Activated CD4-positive, alpha-beta T cell treated with anti-CD3 and anti-CD28 coated beads for 36 hours (primary cell): ENCODE measurements around the gene ATP1A4. TPM values are rescaled to one million over a fixed set of nuclear protein-coding genes. Genes with fewer than 3 reads are reported as not detected.
A peak's percentile ranks its signal among the peaks of the same experiment; 100 is the strongest.

ENCODE experiments used
- ATAC-seq: fragments of 200-7000 bp; cut with Tn5 transposase; one replicate; pipeline ENCODE4 v1.10.0; 2021; ENCODE audit warnings: mild to moderate bottlenecking, moderate library complexity
- CTCF ChIA-PET: fragments of 350-600 bp; sonication (Branson Sonifier 250); formaldehyde crosslinking; loops from one replicate; lab custom pipeline; 2021; ENCODE audit warnings: antibody characterized with exemption; lab: Charles Lee
- POLR2A ChIA-PET: fragments of 350-600 bp; sonication (Branson Sonifier 250); formaldehyde crosslinking; loops from one replicate; lab custom pipeline; 2021; ENCODE audit warnings: antibody characterized with exemption, inconsistent platforms; lab: Charles Lee
- DNase-seq: peaks from one replicate; pipeline ENCODE4 v3.0.0-alpha.2; 2020
- H3K27ac Mint-ChIP-seq: one replicate; pipeline ENCODE4 v1.8.0; 2021; ENCODE audit warnings: mixed read lengths
- H3K27me3 Mint-ChIP-seq: one replicate; pipeline ENCODE4 v1.8.0; 2021; ENCODE audit warnings: mixed read lengths
- H3K36me3 Mint-ChIP-seq: one replicate; pipeline ENCODE4 v1.8.0; 2021; ENCODE audit warnings: low read depth, mixed read lengths
- H3K4me1 Mint-ChIP-seq: one replicate; pipeline ENCODE4 v1.8.0; 2021; ENCODE audit warnings: mixed read lengths
- H3K4me3 Mint-ChIP-seq: one replicate; pipeline ENCODE4 v1.8.0; 2021; ENCODE audit warnings: mild to moderate bottlenecking, moderate library complexity, mixed read lengths
- H3K9me3 Mint-ChIP-seq: one replicate; pipeline ENCODE4 v1.8.0; 2021; ENCODE audit warnings: low read depth, mixed read lengths
- intact Hi-C, 2 experiments: fragments of 100-400 bp; cut with DNase I in 1 of 2; cut with micrococcal nuclease in 1 of 2; formaldehyde crosslinking; loops; one replicate each; pipeline versions ENCODE4 v1.14.2 to v1.15.1; 2022 to 2024; cut with DNase I, micrococcal nuclease
- total RNA-seq, 2 experiments: library from RNA; stranded (reverse); gene quantifications; one replicate each; pipeline ENCODE4 v1.2.3, GENCODE V29; 2021

The ATP1A4 gene
- total RNA-seq, 2 experiments from 2014 or later: not detected

GRCh38 chr1:160148121-160148520 lies 3.3 kb upstream of the ATP1A4 start:
- H3K27me3 Mint-ChIP-seq: peaks cover 4% of the 10 kb centered on the region
- no peak overlapping the region for H3K4me3 Mint-ChIP-seq
- H3K36me3 Mint-ChIP-seq: no peaks in the 10 kb centered on the region
- ATAC-seq (no peak), DNase-seq (no peak)
- intact Hi-C loops: no loop called here
- H3K27ac Mint-ChIP-seq: no peak overlapping the region
- ChIA-PET POLR2A (no interaction called here), CTCF (interaction anchor here (0.7 to 1.4 kb wide), 2 partner anchors 36 to 456 kb away, joined by 3 read pairs; no protein-coding TSS in a partner anchor)
- no peaks in the 10 kb centered on the region for H3K4me1 Mint-ChIP-seq
- H3K9me3 Mint-ChIP-seq: no peaks in the 10 kb centered on the region

- H3K4me1 Mint-ChIP-seq: no peaks in the 10 kb centered on the region
- H3K4me3 Mint-ChIP-seq: no peak overlapping the region
- DNase-seq (no peak), ATAC-seq (no peak)
- no peak overlapping the region for H3K27ac Mint-ChIP-seq
- ChIA-PET POLR2A (no interaction called here), CTCF (interaction anchor here (0.5 to 0.7 kb wide), 2 partner anchors 9 to 80 kb away, joined by 3 read pairs; no protein-coding TSS in a partner anchor)
- no peaks in the 10 kb centered on the region for H3K9me3 Mint-ChIP-seq
- peaks cover 2% of the 10 kb centered on the region for H3K27me3 Mint-ChIP-seq
- intact Hi-C loops: no loop called here
- no peaks in the 10 kb centered on the region for H3K36me3 Mint-ChIP-seq
Observed at GRCh38 chr1:160149233-160149632, 2.2 kb upstream of the ATP1A4 start.

- intact Hi-C loops: no loop called here
- Mint-ChIP-seq H3K4me3 (no peak overlapping the region), H3K4me1 (no peaks in the 10 kb centered on the region), H3K27ac (no peak overlapping the region), H3K36me3 (no peaks in the 10 kb centered on the region), H3K9me3 (no peaks in the 10 kb centered on the region), H3K27me3 (peaks cover 2% of the 10 kb centered on the region)
- ChIA-PET POLR2A (no interaction called here), CTCF (interaction anchor here (0.5 to 0.7 kb wide), 2 partner anchors 9 to 81 kb away, joined by 3 read pairs; no protein-coding TSS in a partner anchor)
- DNase-seq (no peak), ATAC-seq (no peak)
Observed at GRCh38 chr1:160149716-160150115, 1.7 kb upstream of the ATP1A4 start.

GRCh38 chr1:160154790-160155189 lies 3.4 kb downstream of the ATP1A4 start:
- no peaks in the 10 kb centered on the region for H3K9me3 Mint-ChIP-seq
- ChIA-PET CTCF (no interaction called here), POLR2A (no interaction called here)
- H3K4me3 Mint-ChIP-seq: no peak overlapping the region
- peaks cover 4% of the 10 kb centered on the region for H3K27me3 Mint-ChIP-seq
- no peaks in the 10 kb centered on the region for H3K36me3 Mint-ChIP-seq
- intact Hi-C loops: no loop called here
- ATAC-seq (no peak), DNase-seq (no peak)
- no peak overlapping the region for H3K27ac Mint-ChIP-seq
- H3K4me1 Mint-ChIP-seq: no peaks in the 10 kb centered on the region

- no peaks in the 10 kb centered on the region for H3K9me3 Mint-ChIP-seq
- H3K27me3 Mint-ChIP-seq: peaks cover 4% of the 10 kb centered on the region
- no peaks in the 10 kb centered on the region for H3K36me3 Mint-ChIP-seq
- POLR2A ChIA-PET: no interaction called here
- H3K4me3 Mint-ChIP-seq: no peak overlapping the region
- no peaks in the 10 kb centered on the region for H3K4me1 Mint-ChIP-seq
- no peak overlapping the region for H3K27ac Mint-ChIP-seq
- CTCF ChIA-PET: interaction anchor here (0.6 to 0.7 kb wide), 2 partner anchors 90 to 149 kb away, joined by 3 read pairs; no protein-coding TSS in a partner anchor
- ATAC-seq: no peak
- intact Hi-C loops: no loop called here
- no peak for DNase-seq
Observed at GRCh38 chr1:160156361-160156760, 5.0 kb downstream of the ATP1A4 start.

GRCh38 chr1:160157174-160157573 lies 5.8 kb downstream of the ATP1A4 start:
- Mint-ChIP-seq H3K4me1 (no peaks in the 10 kb centered on the region), H3K36me3 (no peaks in the 10 kb centered on the region), H3K4me3 (no peak overlapping the region), H3K27me3 (peaks cover 4% of the 10 kb centered on the region), H3K27ac (no peak overlapping the region), H3K9me3 (no peaks in the 10 kb centered on the region)
- CTCF ChIA-PET: interaction anchor here (0.6 to 0.7 kb wide), 2 partner anchors 90 to 437 kb away, joined by 3 read pairs; no protein-coding TSS in a partner anchor
- ATAC-seq (no peak), DNase-seq (no peak)
- intact Hi-C loops: no loop called here
- POLR2A ChIA-PET: interaction anchor here (0.7 kb wide), 1 partner anchor 103 kb away, joined by 3 read pairs; no protein-coding TSS in a partner anchor

- ATAC-seq (no peak), DNase-seq (no peak)
- Mint-ChIP-seq H3K27ac (no peak overlapping the region), H3K4me1 (no peaks in the 10 kb centered on the region), H3K27me3 (peaks cover 4% of the 10 kb centered on the region), H3K9me3 (no peaks in the 10 kb centered on the region), H3K4me3 (no peak overlapping the region), H3K36me3 (no peaks in the 10 kb centered on the region)
- intact Hi-C loops: no loop called here
- CTCF ChIA-PET: interaction anchor here (1.0 to 1.3 kb wide), 2 partner anchors 9 to 45 kb away, joined by 3 read pairs; no protein-coding TSS in a partner anchor
- POLR2A ChIA-PET: no interaction called here
Observed at GRCh38 chr1:160158031-160158430, 6.6 kb downstream of the ATP1A4 start.

- intact Hi-C loops: no loop called here
- DNase-seq (no peak), ATAC-seq (no peak)
- no peaks in the 10 kb centered on the region for H3K36me3 Mint-ChIP-seq
- H3K9me3 Mint-ChIP-seq: no peaks in the 10 kb centered on the region
- peaks cover 4% of the 10 kb centered on the region for H3K27me3 Mint-ChIP-seq
- CTCF ChIA-PET: interaction anchor here (1.0 to 1.3 kb wide), 3 partner anchors 9 to 133 kb away, joined by 3 to 4 read pairs (median 3); no protein-coding TSS in a partner anchor
- H3K4me3 Mint-ChIP-seq: no peak overlapping the region
- H3K4me1 Mint-ChIP-seq: no peaks in the 10 kb centered on the region
- POLR2A ChIA-PET: no interaction called here
- no peak overlapping the region for H3K27ac Mint-ChIP-seq
Observed at GRCh38 chr1:160158534-160158933, 7.1 kb downstream of the ATP1A4 start.

- intact Hi-C loops: no loop called here
- H3K4me1 Mint-ChIP-seq: no peaks in the 10 kb centered on the region
- no peak for DNase-seq
- POLR2A ChIA-PET: no interaction called here
- ATAC-seq: no peak
- no peaks in the 10 kb centered on the region for H3K36me3 Mint-ChIP-seq
- CTCF ChIA-PET: interaction anchor here (0.8 to 1.1 kb wide), 3 partner anchors 22 to 216 kb away, joined by 3 to 4 read pairs (median 3); no protein-coding TSS in a partner anchor
- no peak overlapping the region for H3K4me3 Mint-ChIP-seq
- no peak overlapping the region for H3K27ac Mint-ChIP-seq
- H3K27me3 Mint-ChIP-seq: peaks cover 4% of the 10 kb centered on the region
- no peaks in the 10 kb centered on the region for H3K9me3 Mint-ChIP-seq
Observed at GRCh38 chr1:160159846-160160245, 8.4 kb downstream of the ATP1A4 start.

GRCh38 chr1:160161965-160162705 lies 10.7 kb downstream of the ATP1A4 start:
- Mint-ChIP-seq H3K27ac (no peak overlapping the region), H3K9me3 (no peaks in the 10 kb centered on the region), H3K27me3 (peaks cover 6% of the 10 kb centered on the region), H3K4me1 (peaks cover 5% of the 10 kb centered on the region), H3K36me3 (no peaks in the 10 kb centered on the region), H3K4me3 (no peak overlapping the region)
- ATAC-seq: peak; percentile 26
- ChIA-PET POLR2A (no interaction called here), CTCF (interaction anchor here (0.6 to 1.0 kb wide), 4 partner anchors 26 to 207 kb away, joined by 3 to 5 read pairs (median 4); no protein-coding TSS in a partner anchor)
- intact Hi-C loops: no loop called here
- peak; percentile 9 for DNase-seq

- ATAC-seq (no peak), DNase-seq (no peak)
- H3K9me3 Mint-ChIP-seq: no peaks in the 10 kb centered on the region
- H3K4me3 Mint-ChIP-seq: no peak overlapping the region
- POLR2A ChIA-PET: no interaction called here
- H3K36me3 Mint-ChIP-seq: no peaks in the 10 kb centered on the region
- intact Hi-C loops: no loop called here
- H3K27me3 Mint-ChIP-seq: peaks cover 7% of the 10 kb centered on the region
- H3K4me1 Mint-ChIP-seq: peaks cover 11% of the 10 kb centered on the region
- CTCF ChIA-PET: interaction anchor here (0.6 to 1.0 kb wide), 3 partner anchors 41 to 206 kb away, joined by 3 to 5 read pairs (median 5); no protein-coding TSS in a partner anchor
- no peak overlapping the region for H3K27ac Mint-ChIP-seq
Observed at GRCh38 chr1:160162931-160163330, 11.5 kb downstream of the ATP1A4 start.
